ENCODE results near the gene LRRN2. TPM values are rescaled to one million over a fixed set of nuclear protein-coding genes. Genes with fewer than 3 reads are reported as not detected.

LRRN2 gene
- polyA plus RNA-seq, 1 of the 3 experiments (the other 2 are of a cell fraction) = not detected

DNA sequence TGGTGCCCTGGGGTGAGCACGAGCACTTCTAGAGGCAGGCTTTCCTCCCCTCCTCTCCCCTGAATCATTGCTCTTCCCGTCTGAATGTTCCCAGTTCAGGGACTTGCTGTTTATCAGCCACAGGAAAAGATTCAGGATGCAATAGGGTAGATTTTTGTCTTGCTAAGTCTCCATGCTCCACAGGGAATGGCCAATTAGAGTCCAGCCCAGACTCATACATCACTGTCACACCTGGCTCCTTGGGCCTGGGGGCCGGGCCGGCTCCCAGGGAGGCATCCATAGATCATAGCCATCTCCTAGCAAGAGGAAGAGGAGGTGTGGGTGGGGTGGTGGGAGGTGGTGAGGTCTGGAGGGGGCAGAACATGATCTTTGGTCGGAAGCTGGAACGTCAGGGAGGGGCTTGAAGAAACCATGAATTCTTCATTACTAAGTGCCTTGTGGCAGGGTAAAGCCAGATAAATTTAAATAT, 83.4 kb downstream of the LRRN2 start:
- H3K4me2 ChIP-seq = no peak overlapping the region
- H2AFZ ChIP-seq (ENCODE audit: low read depth) = no peak overlapping the region
- H3K9me3 ChIP-seq = no peaks in the 10 kb centered on the region
- DNase-seq = no peak
- ChIA-PET CTCF (interaction anchor here (1.1 to 1.9 kb wide), 7 partner anchors 12 to 219 kb away, joined by 3 to 4 read pairs (median 3); no protein-coding TSS in a partner anchor), POLR2A (no interaction called here)
- H3K9me2 ChIP-seq = no peaks in the 10 kb centered on the region
- no peaks in the 10 kb centered on the region; the same call in 1 of the 2 replicates for H3K27me3 ChIP-seq (ENCODE audit: insufficient read depth)
- H3K79me2 ChIP-seq (ENCODE audit: insufficient read depth) = no peaks in the 10 kb centered on the region
- H4K20me1 ChIP-seq (ENCODE audit: insufficient read depth) = no peaks in the 10 kb centered on the region
- H3K27ac ChIP-seq (ENCODE audit: low read depth in 2 of 2, low read length in 1 of 2) = no peak overlapping the region
- H3K4me1 ChIP-seq (ENCODE audit: control insufficient read depth in 1 of 2, insufficient read depth in 2 of 2, low read depth in 1 of 2, low read length in 1 of 2) = no peaks in the 10 kb centered on the region
- 61% methylated on average over 6 of the region's 6 CpGs for WGBS (ENCODE audit: low lambda C conversion rate)
- no peak overlapping the region for H3K4me3 ChIP-seq (ENCODE audit: low read depth in 2 of 2, low read length in 1 of 2)
- no peak overlapping the region for H3K9ac ChIP-seq
- no peaks in the 10 kb centered on the region for H3K36me3 ChIP-seq (replicated peaks in 1 of 2; ENCODE audit: control insufficient read depth in 1 of 2, insufficient read depth in 2 of 2, low read length in 1 of 2)
- no peaks in the 10 kb centered on the region for H3F3A ChIP-seq (replicated peaks; ENCODE audit: insufficient read depth)
- no peak for TF ChIP-seq FOSL2 (IDR thresholded peaks at IDR 0.05; ENCODE audit: borderline replicate concordance, low read depth)
- TF ChIP-seq TCF12 (IDR thresholded peaks at IDR 0.05) = no peak
- TF ChIP-seq GABPA (IDR thresholded peaks at IDR 0.05; ENCODE audit: low read depth) = no peak
- TF ChIP-seq EZH2phosphoT487 (IDR thresholded peaks at IDR 0.05; ENCODE audit: borderline replicate concordance, low read depth) = no peak
- no peak for TF ChIP-seq SMC3 (IDR thresholded peaks at IDR 0.05; ENCODE audit: low read depth, low read length)
- TF ChIP-seq RAD21 (IDR thresholded peaks at IDR 0.05; ENCODE audit: low read length) = no peak

DNA sequence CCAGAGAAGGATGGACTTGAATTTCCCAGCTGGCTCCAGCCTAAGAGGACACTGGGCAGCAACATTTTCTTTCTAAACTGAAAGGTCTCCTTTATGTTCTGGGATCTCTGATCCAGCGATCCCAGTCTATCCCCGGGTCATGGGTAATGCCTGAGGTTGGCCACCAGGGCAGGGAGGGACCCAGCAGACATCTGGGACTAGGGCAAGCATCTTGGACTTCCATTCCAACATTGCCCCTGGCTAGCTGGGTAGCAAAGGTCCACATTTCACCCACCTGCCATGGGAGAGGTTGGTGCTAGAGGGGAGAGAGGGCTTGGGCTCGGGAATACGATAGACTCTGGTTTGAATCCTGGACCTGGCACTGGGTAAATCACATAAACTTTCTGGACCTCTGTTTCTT, 84.6 kb downstream of the LRRN2 start:
- H2AFZ ChIP-seq (ENCODE audit: low read depth) = no peak overlapping the region
- ChIA-PET POLR2A (no interaction called here), CTCF (interaction anchor here (0.9 to 2.3 kb wide), 5 partner anchors 9 to 206 kb away, joined by 3 to 8 read pairs (median 3); no protein-coding TSS in a partner anchor)
- no peaks in the 10 kb centered on the region for H3K9me2 ChIP-seq
- H3K9ac ChIP-seq = no peak overlapping the region
- no peak overlapping the region for H3K4me2 ChIP-seq
- H3K4me3 ChIP-seq (ENCODE audit: low read depth in 2 of 2, low read length in 1 of 2) = no peak overlapping the region
- DNase-seq = peak; percentile 48
- WGBS (ENCODE audit: low lambda C conversion rate) = 33% methylated on average over 2 of the region's 4 CpGs
- no peaks in the 10 kb centered on the region for H3K4me1 ChIP-seq (ENCODE audit: control insufficient read depth in 1 of 2, insufficient read depth in 2 of 2, low read depth in 1 of 2, low read length in 1 of 2)
- no peaks in the 10 kb centered on the region for H3F3A ChIP-seq (replicated peaks; ENCODE audit: insufficient read depth)
- H3K79me2 ChIP-seq (ENCODE audit: insufficient read depth) = no peaks in the 10 kb centered on the region
- H3K36me3 ChIP-seq (replicated peaks in 1 of 2; ENCODE audit: control insufficient read depth in 1 of 2, insufficient read depth in 2 of 2, low read length in 1 of 2) = no peaks in the 10 kb centered on the region
- no peaks in the 10 kb centered on the region; the same call in 1 of the 2 replicates for H3K27me3 ChIP-seq (ENCODE audit: insufficient read depth)
- H3K27ac ChIP-seq (ENCODE audit: low read depth in 2 of 2, low read length in 1 of 2) = no peak overlapping the region
- H4K20me1 ChIP-seq (ENCODE audit: insufficient read depth) = no peaks in the 10 kb centered on the region
- TF ChIP-seq, protein P1, sequence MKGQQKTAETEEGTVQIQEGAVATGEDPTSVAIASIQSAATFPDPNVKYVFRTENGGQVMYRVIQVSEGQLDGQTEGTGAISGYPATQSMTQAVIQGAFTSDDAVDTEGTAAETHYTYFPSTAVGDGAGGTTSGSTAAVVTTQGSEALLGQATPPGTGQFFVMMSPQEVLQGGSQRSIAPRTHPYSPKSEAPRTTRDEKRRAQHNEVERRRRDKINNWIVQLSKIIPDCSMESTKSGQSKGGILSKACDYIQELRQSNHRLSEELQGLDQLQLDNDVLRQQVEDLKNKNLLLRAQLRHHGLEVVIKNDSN (IDR thresholded peaks at IDR 0.05; ENCODE audit: borderline replicate concordance, low read depth) = no peak
- no peak for TF ChIP-seq NRF1 (IDR thresholded peaks at IDR 0.05; ENCODE audit: low read depth, low read length)
- no peak for TF ChIP-seq SMC3 (IDR thresholded peaks at IDR 0.05; ENCODE audit: low read depth, low read length)
- H3K9me3 ChIP-seq = no peaks in the 10 kb centered on the region

DNA sequence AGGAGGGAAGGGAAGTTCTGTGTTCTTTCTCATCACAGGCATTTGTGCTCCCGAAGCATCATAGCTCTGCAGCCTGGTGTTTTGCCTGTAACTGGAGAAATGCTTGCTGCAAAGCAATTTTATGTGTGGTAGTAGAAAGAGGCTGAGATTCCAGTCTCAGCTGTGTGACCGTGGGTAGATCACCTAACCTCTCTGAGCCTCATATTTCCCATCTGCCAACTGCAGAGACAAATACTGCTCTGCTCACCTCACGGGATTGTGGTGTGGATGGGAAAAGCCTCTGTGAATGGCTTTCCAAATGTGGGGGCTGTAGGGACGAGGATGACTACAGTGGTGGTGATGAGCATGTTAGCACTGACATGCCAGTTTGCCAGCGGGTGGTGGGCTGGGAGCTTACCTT, 85.3 kb downstream of the LRRN2 start:
- no peak for DNase-seq
- Histone ChIP-seq H3K4me2 (no peak overlapping the region), H4K20me1 (ENCODE audit: insufficient read depth) (no peaks in the 10 kb centered on the region), H3K9me2 (no peaks in the 10 kb centered on the region), H2AFZ (ENCODE audit: low read depth) (no peak overlapping the region), H3K4me3 (ENCODE audit: low read depth in 2 of 2, low read length in 1 of 2) (no peak overlapping the region), H3K27me3 (ENCODE audit: insufficient read depth) (no peaks in the 10 kb centered on the region; the same call in 1 of the 2 replicates), H3K9me3 (no peaks in the 10 kb centered on the region), H3K36me3 (replicated peaks in 1 of 2; ENCODE audit: control insufficient read depth in 1 of 2, insufficient read depth in 2 of 2, low read length in 1 of 2) (no peaks in the 10 kb centered on the region), H3K4me1 (ENCODE audit: control insufficient read depth in 1 of 2, insufficient read depth in 2 of 2, low read depth in 1 of 2, low read length in 1 of 2) (no peaks in the 10 kb centered on the region), H3K9ac (no peak overlapping the region), H3F3A (replicated peaks; ENCODE audit: insufficient read depth) (no peaks in the 10 kb centered on the region), H3K27ac (ENCODE audit: low read depth in 2 of 2, low read length in 1 of 2) (no peak overlapping the region), H3K79me2 (ENCODE audit: insufficient read depth) (no peaks in the 10 kb centered on the region)
- WGBS (ENCODE audit: low lambda C conversion rate) = 70% methylated on average over 5 of the region's 5 CpGs
- ChIA-PET CTCF (interaction anchor here (0.6 to 2.3 kb wide), 5 partner anchors 10 to 207 kb away, joined by 3 to 8 read pairs (median 3); no protein-coding TSS in a partner anchor), POLR2A (no interaction called here)
- TF ChIP-seq, protein P2, sequence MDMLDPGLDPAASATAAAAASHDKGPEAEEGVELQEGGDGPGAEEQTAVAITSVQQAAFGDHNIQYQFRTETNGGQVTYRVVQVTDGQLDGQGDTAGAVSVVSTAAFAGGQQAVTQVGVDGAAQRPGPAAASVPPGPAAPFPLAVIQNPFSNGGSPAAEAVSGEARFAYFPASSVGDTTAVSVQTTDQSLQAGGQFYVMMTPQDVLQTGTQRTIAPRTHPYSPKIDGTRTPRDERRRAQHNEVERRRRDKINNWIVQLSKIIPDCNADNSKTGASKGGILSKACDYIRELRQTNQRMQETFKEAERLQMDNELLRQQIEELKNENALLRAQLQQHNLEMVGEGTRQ (IDR thresholded peaks at IDR 0.05; ENCODE audit: borderline replicate concordance, low read depth, low read length) = no peak
- TF ChIP-seq RFX5 (IDR thresholded peaks at IDR 0.05; ENCODE audit: low read length) (no peak), RXRA (IDR thresholded peaks at IDR 0.05; ENCODE audit: borderline replicate concordance, low read depth) (no peak), FOSL2 (IDR thresholded peaks at IDR 0.05; ENCODE audit: borderline replicate concordance, low read depth) (no peak), TAF1 (IDR thresholded peaks at IDR 0.05; ENCODE audit: borderline replicate concordance, low read depth, low read length) (no peak), FOXM1 (IDR thresholded peaks at IDR 0.05; ENCODE audit: low read depth) (no peak), YY1 (IDR thresholded peaks at IDR 0.05; ENCODE audit: low read depth) (no peak)
- TF ChIP-seq, protein P3, sequence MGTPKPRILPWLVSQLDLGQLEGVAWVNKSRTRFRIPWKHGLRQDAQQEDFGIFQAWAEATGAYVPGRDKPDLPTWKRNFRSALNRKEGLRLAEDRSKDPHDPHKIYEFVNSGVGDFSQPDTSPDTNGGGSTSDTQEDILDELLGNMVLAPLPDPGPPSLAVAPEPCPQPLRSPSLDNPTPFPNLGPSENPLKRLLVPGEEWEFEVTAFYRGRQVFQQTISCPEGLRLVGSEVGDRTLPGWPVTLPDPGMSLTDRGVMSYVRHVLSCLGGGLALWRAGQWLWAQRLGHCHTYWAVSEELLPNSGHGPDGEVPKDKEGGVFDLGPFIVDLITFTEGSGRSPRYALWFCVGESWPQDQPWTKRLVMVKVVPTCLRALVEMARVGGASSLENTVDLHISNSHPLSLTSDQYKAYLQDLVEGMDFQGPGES (IDR thresholded peaks at IDR 0.05; ENCODE audit: low read depth, low read length) = no peak
- TF ChIP-seq, protein P4, sequence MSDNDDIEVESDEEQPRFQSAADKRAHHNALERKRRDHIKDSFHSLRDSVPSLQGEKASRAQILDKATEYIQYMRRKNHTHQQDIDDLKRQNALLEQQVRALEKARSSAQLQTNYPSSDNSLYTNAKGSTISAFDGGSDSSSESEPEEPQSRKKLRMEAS (IDR thresholded peaks at IDR 0.05; ENCODE audit: low read depth) = no peak
- TF ChIP-seq, protein P5, sequence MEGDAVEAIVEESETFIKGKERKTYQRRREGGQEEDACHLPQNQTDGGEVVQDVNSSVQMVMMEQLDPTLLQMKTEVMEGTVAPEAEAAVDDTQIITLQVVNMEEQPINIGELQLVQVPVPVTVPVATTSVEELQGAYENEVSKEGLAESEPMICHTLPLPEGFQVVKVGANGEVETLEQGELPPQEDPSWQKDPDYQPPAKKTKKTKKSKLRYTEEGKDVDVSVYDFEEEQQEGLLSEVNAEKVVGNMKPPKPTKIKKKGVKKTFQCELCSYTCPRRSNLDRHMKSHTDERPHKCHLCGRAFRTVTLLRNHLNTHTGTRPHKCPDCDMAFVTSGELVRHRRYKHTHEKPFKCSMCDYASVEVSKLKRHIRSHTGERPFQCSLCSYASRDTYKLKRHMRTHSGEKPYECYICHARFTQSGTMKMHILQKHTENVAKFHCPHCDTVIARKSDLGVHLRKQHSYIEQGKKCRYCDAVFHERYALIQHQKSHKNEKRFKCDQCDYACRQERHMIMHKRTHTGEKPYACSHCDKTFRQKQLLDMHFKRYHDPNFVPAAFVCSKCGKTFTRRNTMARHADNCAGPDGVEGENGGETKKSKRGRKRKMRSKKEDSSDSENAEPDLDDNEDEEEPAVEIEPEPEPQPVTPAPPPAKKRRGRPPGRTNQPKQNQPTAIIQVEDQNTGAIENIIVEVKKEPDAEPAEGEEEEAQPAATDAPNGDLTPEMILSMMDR (IDR thresholded peaks at IDR 0.05) = no peak
